NCI-H2081 (cell line): Measurements from ENCODE around the gene SLC35F1.
A peak's percentile ranks its signal among the peaks of the same experiment; 100 is the strongest.
"Not testable (repeated sequence)": the region's sequence is repeated elsewhere in the genome, so short reads cannot be mapped to it uniquely, and the experiment has no call there.

Experiments
- DNase-seq, 2 experiments: peaks; one replicate each; lab custom pipeline; 2025; lab: John Stamatoyannopoulos, UW

Gene SLC35F1

DNA sequence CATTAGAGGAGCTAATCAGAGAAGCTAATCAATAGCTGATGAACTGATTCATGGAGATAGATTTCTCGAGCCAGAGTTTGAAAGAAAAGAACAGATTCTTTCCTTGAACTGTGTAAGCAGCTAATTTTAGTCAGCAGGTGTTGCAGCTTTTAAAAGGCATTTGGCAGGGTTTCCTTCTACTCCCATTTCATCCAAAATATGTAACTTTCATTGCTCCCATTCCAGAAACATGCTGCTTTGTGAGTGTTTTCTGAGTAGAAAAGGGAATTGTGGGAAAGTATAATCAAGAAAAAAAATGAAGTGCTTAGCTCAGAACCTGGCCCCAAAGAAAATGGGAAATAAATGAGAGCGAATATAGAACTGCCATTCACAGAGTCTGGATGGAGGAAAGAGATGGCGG lies 20.8 kb downstream of the SLC35F1 start:
- DNase-seq: no peak

DNA sequence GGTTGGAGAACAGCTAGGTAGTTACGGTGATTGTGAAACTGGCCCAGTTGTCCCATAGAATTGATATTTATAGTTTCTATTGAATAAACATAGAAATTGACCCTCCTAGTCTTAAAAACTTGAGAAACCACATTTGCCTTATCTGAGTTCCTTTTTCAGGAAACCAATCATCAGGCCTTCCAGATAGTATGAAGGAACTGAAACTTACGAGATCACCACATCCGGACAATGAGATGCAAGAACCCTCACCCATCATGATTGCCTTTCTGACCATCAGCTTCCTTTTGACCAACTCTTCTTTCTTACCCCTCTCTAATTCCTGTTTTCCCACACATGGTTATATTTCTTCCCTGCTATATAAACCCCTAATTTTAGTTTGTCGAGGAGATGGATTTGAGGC lies 21.8 kb downstream of the SLC35F1 start:
- DNase-seq: no peak

DNA sequence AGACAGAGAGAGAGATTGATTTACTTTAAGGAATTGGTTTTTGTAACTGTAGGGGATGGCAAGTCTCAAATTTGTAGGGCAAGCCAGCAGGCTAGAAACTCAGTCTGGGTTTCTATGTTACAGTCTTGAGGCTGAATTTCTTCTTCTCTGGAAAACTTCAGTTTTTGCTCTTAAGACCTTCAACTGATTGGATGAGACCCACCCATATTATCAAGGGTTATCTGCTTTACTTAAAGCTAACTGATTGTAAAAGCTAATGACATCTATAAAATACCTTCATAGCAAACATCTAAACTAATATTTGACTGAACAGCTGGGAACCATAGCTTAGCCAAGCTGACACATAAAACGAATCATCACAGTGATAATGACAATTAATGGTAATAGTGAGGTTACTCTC lies 22.4 kb downstream of the SLC35F1 start:
- no peak for DNase-seq

DNA sequence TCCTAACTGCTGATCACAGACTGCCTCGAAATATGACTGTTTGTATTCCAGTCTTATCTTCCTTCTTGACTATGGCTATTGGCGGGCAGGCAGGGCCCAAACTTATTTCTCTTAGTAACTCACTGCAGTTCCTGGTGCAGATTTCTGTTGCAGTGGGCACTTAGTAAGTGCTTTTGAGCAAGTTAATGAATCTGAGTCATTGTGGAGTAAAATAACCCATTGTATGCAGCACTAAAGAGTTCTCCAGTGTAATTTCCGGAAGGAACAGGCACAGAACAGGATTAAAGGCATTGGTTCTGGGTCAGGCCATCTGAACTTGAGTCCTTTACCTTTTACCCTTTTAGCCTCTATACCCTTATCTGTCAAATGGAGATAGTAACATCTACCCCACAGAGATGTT lies 23.6 kb downstream of the SLC35F1 start:
- no peak for DNase-seq

DNA sequence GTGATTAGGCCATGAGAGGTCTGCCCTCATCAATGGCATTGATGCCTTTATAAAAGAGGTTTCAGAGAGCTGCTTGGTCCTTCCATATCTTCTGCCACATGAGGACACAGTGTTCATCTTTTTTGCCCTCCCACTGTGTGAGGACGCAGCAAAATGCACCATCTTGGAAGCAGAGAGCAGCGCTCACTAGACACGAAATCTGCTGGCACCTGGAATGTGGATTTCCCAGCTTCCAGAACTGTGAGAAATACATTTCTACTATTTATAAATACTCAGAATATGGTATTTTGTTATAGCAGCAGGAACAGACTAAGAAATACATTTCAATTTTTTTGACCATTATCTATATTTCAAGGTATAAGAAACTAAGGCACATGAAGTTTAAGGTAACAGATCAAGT lies 24.9 kb downstream of the SLC35F1 start:
- no peak for DNase-seq

DNA sequence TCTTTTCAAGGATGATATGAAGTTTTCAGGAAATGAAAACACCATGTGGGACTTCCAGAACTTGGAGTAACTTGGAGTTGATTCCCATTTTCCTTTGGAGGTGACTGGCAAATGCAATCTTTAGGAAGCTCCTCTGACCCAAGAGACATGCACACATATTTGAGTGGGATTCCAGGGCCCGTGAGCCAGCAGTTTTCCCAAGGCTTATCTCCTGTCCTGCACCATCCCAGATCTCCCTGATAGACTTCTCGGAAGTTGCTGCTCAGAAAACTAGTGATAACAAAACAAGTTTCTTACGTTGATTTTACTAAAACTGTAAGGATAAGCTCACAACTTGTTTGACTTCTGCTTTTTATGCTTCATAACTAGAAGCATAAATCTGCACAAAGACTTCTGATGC lies 25.6 kb downstream of the SLC35F1 start:
- DNase-seq: no peak

DNA sequence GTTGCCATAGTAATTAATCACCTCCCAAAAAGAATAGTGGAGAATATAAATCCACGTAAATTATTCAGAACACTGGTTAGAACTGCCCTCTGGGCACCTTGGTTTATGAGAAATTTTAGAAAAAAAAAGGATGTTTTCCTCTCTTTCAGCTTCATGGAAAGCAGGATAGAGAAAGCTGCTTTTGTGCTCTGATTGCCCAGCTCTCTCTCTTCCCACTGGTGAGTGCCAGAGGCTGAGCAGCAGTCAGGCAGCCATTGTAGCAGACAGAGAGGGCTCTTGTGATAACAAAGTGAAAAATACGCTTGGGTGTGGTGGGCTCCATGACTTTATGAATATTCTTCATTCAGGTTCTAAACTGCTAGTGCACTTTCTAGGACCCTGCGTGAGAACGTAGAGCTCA lies 26.4 kb downstream of the SLC35F1 start:
- DNase-seq: no peak

DNA sequence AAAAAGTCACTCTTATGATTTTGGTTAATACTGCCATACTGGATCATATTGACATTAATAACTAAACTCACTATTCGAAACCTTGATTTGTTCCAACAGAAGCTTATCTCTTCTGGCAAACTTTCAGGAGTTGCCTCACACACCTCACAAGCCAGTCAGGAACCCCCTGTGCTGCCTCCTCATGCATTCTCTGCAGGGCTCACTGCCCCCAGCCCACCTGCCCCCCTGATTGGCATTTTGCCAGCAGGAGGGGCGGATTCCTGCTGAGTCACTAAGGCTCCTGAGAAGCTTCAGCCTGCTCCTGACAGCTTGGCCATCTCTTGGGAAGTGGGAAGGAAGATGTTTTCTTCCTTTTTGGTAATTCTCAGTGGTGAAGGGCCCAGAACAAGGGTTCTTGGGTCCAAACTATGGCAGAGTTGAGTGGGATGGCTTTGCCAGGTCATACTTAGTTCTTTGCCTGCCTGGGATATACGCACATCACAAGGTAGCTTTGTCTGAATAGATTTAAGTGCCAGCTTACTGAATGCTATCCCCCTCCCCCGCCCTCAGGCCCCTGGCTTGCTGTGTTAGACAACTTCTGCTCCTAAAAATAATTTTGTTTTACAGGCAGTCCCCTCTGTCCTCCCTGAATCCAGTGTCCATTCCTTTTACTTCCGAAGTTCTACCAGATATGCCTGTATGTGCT lies 31.4 kb downstream of the SLC35F1 start:
- DNase-seq: no peak

DNA sequence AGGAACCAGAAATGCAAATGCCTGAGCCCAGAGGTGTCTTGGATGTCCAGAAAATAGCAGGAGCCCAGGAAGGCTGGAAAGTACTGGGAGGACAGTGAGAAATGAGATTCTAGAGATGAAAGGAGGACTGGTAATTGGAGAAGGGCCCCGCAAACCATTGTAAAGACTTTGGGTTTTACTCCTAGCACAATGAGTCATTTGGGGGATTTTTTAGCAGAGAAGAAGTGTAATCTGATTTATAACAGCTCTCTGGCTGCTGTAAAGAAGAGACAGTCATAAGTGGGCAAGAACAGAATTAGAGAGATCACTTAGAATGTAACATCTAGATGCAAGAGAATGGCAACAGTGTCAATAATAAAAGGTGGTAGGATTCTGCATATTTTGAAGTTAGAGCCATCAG lies 40.2 kb downstream of the SLC35F1 start:
- no peak for DNase-seq

DNA sequence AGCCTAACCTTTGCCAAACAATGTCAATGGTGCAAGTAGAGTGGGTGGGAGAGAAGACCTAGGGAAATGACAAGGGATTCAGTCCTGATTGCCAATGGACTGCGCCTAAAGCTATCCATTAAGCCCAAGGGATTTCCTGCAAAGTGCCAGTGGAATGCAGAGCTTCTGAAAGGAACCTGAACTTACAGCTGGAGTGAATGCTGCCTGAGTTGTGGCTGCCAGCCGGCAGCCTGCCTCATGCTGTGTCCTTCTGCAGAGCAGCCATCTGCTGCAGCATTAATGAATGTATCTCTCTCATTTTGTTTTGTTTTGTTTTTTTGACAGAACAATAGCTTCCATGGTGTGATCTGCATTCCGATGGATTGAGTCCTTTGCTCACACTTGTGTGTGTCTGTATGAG lies 44.7 kb downstream of the SLC35F1 start:
- no peak for DNase-seq

DNA sequence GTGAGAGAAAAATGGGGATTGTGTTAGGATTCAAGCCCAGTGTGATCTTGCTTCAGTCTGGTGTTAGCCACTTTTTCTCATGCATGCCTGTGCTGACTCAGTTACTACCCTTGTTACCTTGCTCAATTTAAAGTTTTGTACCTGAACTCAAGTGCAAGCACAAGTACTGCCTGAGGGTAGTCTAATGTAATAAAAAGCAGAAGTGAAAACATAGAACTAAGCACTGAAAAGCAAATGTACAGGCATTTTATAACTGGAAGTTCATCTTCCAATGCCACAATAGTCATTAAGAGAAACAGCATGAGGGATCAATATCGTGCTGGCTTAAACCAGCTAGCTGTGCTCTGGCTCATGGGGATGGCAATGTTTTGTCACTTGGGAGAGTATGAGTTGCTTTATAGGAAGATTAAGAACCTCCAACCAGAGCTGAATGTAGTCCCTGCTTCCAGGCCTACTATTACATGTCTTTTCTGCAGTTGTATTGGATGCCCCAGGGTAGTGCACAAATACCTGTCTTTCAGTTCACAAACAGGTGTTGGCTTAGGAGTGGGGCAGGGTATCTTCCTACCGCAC lies 48.7 kb downstream of the SLC35F1 start:
- DNase-seq: no peak

DNA sequence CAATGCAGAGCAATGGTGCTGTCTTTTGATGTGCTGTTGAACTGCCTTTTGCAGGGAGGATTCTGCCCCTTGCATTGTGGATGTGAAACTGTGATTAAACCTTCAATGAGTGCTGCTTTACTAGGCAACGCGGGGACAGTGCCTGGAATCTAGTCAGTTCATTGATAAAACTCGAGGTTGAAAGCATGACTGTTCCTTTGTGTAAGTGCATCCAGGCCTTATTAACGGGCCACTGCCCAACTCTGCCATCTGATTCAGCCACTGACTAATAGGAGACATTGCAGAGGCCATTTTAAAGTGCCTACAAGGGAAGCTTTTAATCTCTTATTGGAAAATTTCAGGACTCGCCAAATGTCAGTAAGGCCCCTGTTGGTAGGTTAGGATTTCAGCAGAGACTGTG lies 49.3 kb downstream of the SLC35F1 start:
- no peak for DNase-seq

DNA sequence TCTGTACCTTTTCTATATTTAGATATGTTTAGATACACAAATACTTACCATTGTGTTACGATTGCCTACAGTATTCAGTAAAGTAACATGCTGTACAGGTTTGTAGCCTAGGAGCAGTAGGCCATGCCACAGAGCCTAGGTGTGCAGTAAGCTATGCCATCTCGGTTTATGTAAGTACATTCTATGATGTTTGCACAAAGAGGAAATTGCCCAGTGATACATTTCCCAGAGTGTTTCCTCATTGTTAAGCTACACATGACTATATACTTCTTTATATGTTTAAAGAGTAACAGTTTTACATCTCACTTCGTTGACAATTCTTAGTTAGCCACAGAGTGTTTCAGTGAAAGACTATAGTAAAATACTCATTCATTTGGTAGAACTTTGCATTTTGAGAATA lies 51.5 kb downstream of the SLC35F1 start:
- no peak for DNase-seq

DNA sequence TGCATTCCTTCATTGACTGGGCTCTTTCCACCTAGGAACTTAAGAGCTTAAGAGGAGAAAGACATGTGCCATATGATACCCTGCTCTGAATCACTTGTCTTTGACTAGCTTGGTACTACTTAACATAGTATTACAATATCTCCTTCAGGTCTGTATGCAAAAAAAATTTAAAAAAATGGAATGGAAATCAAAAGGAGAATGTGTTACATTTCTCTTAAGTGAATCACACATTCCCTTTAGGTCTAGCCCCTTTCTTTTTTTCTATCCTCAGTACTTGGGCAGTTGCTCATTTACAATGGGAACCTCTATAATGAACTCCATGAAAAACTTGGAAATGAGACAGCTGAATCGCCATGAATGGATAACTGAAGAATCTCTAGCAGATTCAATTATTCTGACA lies 53.8 kb downstream of the SLC35F1 start:
- DNase-seq: no peak

DNA sequence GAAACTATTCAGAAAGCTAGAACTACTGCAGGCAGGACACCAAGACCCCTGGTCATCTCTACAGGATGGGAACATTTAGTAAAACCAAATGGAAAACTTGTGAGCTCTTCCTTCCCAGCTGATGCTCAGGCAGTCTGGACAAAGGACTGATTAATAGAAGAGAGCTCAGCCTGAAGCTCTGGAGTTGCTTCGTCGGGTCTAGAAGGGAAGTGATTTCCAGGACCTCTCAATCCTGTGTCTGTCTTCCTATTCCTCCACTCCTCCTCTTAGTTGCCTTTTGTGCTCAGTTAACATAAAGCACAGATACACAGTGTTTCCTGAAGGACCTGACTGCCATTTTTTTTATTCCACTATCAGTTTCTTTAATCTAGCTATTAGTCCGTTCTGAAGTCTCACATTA lies 54.2 kb downstream of the SLC35F1 start:
- DNase-seq: no peak

DNA sequence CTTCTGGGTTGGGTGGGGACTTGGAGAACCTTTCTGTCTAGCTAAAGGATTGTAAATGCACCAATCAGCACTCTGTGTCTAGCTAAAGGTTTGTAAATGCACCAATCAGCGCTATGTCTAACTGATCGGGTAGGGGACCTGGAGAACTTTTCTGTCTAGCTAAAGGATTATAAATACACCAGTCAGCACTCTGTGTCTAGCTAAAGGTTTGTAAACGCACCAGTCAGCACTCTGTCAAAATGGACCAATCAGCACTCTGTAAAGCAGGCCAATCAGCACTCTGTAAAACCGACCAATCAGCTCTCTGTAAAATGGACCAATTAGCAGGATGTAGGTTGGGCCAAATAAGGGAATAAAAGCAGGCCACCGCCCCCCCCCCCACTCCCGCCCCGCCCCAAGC lies 58.7 kb downstream of the SLC35F1 start:
- not testable (repeated sequence) for DNase-seq

DNA sequence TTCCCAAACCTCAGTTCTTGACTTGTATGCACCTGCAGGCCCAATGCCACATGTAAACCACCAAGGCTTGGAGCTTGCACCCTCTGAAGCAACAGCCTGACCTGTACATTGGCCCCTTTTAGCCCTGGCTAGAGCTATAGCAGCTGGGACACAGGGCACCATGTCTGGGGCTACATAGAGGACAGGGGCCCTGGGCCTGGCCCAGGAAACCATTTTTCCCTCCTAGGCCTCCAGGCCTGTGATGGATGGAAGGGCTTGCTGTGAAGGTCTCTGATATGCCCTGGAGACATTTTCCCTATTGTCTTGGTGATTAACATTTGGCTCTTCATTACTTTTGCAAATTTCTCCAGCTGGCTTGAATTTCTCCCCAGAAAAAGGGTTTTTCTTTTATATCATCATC lies 64.6 kb downstream of the SLC35F1 start:
- no peak for DNase-seq

DNA sequence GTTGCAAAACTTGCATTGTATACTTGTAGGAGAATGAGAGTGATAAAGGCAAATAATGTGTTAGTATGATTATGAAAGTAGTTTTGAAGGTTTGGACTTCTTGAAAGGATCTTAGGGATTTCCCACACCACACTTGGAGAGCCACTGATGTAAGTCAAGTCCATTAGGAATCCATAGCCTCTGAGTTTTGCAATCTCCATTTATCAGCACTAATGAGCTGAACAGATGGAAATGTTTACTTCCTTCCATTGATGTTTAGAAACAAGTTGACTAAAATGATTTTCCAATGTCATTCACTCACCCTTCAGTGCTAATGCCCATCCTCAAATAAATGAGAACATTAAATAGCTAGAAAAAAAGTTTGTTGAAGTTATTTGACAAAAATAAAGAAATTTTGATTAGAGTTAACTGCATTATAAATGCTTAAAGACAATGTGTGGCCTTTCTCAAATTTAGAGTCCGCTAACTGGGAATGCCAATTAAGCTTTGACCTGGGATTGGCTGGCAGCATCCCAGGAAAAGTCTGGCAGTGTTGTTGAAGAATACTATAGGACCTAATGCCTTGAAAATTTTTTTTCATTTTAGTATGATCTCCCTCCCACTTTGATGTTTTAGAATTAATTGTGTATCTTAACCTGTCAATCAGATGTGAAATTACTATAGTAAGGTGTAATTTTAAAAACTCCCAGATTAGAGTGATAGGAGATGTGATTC lies 68.0 kb downstream of the SLC35F1 start:
- no peak for DNase-seq

DNA sequence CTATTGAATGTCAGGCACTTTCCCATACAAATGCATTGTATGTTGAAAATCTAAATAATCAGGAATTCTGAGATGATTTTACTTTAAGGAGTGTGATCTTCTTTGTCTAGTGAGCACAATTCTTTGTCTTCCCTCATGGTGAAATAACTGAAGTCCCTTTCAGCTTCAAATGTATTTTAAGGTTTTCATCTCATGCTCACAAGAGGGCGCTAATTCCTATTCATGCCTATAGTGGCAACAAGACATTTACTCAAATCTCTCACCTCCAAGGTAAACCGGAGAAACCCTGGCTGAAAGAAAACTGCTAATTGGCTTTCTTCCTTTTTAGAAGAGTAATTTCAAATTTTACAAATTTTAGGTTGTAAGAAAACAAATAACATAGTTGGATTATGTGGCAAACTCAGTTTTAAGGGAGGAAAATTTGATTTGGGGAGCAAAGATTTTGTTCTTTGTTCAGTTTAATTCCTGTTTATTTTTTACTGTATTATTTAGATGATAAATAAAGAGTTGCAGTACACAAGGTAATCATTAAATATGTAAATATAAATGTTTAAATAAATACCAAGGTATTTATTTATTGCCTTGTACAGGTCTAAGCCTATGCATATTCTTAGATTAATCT lies 69.1 kb downstream of the SLC35F1 start:
- DNase-seq: peak; percentile 45 to 68

DNA sequence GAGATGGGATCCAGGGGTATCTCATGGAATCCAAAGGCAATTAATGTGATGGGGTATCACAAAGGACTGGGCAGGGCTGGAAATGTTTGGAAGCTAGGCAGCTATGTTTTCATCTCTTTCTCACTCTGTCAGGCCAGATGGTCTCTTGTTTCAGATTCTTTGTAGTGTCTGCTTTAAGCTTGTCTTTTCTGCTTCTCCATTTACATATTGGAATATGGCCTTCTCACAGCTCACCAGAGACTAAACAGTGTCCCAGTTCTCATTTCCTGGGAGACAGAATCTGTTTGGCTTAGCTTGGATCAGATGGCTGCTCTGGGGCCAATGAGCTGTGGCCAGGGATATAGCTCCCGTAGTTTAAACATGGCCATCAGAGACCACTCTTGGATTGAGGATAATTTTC lies 78.9 kb downstream of the SLC35F1 start:
- DNase-seq: no peak

DNA sequence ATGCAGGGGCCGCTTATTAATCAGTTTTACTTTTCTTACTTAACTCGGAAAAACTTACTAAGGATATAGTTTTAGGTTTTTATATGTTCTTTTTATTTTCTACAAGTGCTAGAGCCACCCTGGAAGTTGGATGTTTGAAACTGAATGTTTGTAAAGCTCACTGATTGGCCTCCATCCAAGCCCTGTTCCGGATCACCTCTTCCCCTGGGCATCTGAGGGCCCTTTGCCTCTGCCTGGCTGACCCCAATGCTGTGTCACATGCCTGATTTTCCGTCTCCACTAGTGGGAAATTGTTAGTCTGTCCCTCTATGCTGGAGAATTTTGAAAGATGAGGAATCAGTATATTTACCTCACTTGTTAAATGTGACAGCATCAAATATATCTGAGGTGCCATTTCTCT lies 79.3 kb downstream of the SLC35F1 start:
- DNase-seq: no peak

DNA sequence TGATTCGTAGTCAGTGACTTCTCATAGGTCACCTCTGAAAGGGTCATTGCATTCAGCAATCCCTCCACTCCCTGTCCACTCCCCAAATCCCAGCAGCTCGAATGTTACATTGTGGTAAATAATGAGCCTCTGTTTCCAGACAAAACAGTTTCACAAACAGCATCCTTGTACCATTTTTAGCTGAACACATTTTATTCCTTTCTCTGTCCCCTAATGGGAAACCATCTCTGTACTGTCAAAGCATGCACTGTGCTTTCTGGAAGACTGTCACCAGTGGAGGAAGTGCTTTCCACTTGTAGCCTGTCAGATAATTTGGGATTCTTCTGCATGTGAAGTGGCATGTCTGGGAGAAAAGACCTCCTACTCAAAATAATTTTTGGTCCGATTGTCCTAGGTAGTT lies 82.0 kb downstream of the SLC35F1 start:
- DNase-seq: no peak

DNA sequence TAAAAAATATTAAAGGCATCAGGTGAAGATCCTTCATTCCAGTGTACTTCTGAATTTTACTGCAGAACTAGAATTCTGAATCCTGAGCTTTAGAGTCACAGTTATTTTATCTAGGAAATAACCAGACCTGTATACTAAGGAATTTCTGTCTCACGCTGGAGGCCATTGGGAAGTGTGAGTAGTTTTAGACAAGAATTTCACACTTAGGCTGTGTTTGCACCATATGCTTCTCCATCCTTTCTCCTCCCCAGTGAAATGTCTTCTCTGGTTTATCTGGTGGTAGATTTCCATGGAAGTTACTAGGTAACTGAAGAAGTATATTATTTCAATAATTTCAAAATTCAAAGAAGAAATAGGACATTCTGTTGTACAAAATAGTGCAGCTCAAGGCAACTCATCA lies 83.1 kb downstream of the SLC35F1 start:
- DNase-seq: no peak
